GM12874 (cell line): ENCODE measurements around the gene PSENEN.

ENCODE experiments used
- TF ChIP-seq, protein P1 (sequence below): IDR thresholded peaks from 2 replicates; pipeline ENCODE4 v1.5.1; 2011; ENCODE audit warnings: low read depth, mild to moderate bottlenecking, control low read depth, low read length, moderate library complexity; ENCODE audit not compliant: insufficient read depth

Gene PSENEN

DNA sequence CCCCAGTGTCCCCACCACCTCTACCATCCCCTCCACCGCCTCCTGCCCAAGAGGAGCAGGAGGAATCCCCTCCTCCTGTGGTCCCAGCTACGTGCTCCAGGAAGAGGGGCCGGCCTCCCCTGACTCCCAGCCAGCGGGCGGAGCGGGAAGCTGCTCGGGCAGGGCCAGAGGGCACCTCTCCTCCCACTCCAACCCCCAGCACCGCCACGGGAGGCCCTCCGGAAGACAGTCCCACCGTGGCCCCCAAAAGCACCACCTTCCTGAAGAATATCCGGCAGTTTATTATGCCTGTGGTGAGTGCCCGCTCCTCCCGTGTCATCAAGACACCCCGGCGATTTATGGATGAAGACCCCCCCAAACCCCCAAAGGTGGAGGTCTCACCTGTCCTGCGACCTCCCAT lies 24.8 kb upstream of the PSENEN start:
- TF ChIP-seq, protein P1, sequence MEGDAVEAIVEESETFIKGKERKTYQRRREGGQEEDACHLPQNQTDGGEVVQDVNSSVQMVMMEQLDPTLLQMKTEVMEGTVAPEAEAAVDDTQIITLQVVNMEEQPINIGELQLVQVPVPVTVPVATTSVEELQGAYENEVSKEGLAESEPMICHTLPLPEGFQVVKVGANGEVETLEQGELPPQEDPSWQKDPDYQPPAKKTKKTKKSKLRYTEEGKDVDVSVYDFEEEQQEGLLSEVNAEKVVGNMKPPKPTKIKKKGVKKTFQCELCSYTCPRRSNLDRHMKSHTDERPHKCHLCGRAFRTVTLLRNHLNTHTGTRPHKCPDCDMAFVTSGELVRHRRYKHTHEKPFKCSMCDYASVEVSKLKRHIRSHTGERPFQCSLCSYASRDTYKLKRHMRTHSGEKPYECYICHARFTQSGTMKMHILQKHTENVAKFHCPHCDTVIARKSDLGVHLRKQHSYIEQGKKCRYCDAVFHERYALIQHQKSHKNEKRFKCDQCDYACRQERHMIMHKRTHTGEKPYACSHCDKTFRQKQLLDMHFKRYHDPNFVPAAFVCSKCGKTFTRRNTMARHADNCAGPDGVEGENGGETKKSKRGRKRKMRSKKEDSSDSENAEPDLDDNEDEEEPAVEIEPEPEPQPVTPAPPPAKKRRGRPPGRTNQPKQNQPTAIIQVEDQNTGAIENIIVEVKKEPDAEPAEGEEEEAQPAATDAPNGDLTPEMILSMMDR = no peak

DNA sequence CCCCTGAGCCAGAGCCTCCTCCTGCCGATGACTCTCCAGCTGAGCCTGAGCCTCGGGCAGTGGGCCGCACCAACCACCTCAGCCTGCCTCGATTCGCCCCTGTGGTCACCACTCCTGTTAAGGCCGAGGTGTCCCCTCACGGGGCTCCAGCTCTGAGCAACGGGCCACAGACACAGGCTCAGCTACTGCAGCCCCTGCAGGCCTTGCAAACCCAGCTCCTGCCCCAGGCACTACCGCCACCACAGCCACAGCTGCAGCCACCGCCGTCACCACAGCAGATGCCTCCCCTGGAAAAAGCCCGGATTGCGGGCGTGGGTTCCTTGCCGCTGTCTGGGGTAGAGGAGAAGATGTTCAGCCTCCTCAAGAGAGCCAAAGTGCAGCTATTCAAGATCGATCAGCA lies 24.1 kb upstream of the PSENEN start:
- TF ChIP-seq, protein P1 = no peak

DNA sequence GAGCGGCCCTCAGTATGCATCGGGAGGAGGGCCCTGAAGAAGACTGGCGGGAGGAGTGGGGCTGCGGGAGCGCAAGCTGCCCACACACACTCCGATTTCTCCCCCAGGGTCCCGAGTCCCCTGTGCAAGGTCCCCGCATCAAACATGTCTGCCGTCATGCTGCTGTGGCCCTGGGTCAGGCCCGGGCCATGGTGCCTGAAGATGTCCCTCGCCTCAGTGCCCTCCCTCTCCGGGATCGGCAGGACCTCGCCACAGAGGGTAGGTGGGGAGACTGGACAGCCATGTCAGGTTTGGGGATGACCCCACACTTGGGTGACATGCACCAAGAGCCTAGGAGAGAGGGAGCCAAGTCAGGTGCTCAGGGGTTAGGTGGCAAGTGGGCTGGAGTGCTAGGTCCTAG lies 23.0 kb upstream of the PSENEN start:
- TF ChIP-seq, protein P1 = no peak

DNA sequence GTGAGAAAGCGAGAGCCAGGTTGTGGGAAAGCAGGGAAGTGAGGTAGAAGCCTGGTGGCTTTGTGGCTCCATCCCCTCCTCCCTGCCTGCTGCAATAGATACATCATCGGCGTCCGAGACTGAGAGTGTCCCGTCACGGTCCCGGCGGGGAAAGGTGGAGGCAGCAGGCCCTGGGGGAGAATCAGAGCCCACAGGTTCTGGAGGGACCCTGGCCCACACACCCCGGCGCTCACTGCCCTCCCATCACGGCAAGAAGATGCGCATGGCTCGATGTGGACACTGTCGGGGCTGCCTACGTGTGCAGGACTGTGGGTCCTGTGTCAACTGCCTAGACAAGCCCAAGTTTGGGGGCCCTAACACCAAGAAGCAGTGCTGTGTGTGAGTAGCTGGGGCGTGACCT lies 22.6 kb upstream of the PSENEN start:
- TF ChIP-seq, protein P1 = no peak

DNA sequence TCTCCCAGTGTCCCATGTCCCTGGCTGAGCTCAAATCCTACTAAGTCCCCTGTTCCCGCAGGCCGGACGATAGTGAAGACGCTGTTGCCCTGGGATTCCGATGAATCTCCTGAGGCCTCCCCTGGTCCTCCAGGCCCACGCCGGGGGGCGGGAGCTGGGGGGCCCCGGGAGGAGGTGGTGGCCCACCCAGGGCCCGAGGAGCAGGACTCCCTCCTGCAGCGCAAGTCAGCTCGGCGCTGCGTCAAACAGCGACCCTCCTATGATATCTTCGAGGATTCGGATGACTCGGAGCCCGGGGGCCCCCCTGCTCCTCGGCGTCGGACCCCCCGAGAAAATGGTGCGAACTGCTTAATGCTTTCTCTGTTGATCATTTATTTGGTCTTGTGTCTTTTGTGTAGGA lies 21.8 kb upstream of the PSENEN start:
- TF ChIP-seq, protein P1 = no peak

DNA sequence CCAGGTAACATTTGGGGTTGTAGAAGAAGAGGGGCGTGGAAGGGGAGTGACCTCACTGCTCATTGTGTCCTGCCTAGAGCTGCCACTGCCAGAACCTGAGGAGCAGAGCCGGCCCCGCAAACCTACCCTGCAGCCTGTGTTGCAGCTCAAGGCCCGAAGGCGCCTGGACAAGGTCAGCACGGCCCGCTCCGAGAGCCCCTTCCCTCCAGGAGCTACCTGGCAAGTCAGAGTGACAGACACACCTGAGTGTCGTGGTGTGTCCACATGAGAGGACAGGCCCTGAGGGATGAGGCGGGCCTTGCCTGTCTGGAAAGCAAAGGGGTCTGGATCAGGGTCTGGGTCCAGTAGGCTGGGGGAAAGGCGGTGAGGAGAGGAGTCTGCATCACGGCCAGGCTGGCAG lies 20.9 kb upstream of the PSENEN start:
- TF ChIP-seq, protein P1 = no peak

DNA sequence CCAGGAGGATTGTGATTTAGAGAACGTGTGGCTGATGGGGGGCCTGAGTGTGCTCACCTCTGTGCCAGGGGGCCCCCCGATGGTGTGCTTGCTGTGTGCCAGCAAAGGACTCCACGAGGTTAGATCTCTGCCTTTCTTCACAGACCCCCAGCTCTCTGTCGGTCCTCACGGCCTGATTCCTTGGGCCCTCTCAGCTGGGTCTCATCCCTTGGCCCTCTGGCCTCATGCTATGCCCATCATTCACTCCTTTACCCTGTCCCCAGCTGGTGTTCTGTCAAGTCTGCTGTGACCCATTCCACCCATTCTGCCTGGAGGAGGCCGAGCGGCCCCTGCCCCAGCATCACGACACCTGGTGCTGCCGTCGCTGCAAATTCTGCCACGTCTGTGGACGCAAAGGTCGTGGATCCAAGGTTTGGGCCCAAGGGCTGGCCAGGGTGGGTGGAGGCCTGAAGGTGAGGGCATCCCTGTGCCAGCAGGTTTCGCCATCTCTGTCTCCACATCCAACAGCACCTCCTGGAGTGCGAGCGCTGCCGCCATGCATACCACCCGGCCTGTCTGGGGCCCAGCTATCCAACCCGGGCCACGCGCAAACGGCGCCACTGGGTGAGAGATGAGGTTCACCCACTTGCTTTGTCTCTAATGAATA lies 20.1 kb upstream of the PSENEN start:
- TF ChIP-seq, protein P1 = no peak
